HG03103 (cell line): Measurements from ENCODE around the gene LRP4.

Experiments
- ATAC-seq: cut with Tn5 transposase; IDR thresholded peaks from one replicate; pipeline ENCODE4 v1.9.1; 2021; ENCODE audit warnings: low read depth; ENCODE audit not compliant: unreplicated experiment

LRP4 gene

GRCh38 chr11:46896719-46897406 lies 21.5 kb downstream of the LRP4 start:
- ATAC-seq = no peak

- ATAC-seq = no peak
Observed at GRCh38 chr11:46895821-46896220, 22.5 kb downstream of the LRP4 start.

GRCh38 chr11:46894961-46895360 lies 23.4 kb downstream of the LRP4 start:
- no peak for ATAC-seq

GRCh38 chr11:46894506-46894905 lies 23.8 kb downstream of the LRP4 start:
- no peak for ATAC-seq

GRCh38 chr11:46892838-46893237 lies 25.5 kb downstream of the LRP4 start:
- ATAC-seq = no peak

GRCh38 chr11:46892109-46892508 lies 26.2 kb downstream of the LRP4 start:
- ATAC-seq = no peak

- ATAC-seq = no peak
Observed at GRCh38 chr11:46890665-46891064, 27.7 kb downstream of the LRP4 start.

GRCh38 chr11:46889689-46890475 lies 28.5 kb downstream of the LRP4 start:
- no peak for ATAC-seq

GRCh38 chr11:46889251-46889650 lies 29.1 kb downstream of the LRP4 start:
- ATAC-seq = no peak

- ATAC-seq = no peak
Observed at GRCh38 chr11:46888636-46889035, 29.7 kb downstream of the LRP4 start.

GRCh38 chr11:46886211-46886610 lies 32.1 kb downstream of the LRP4 start:
- ATAC-seq = no peak

- ATAC-seq = no peak
Observed at GRCh38 chr11:46879056-46879585, 39.2 kb downstream of the LRP4 start.

- no peak for ATAC-seq
Observed at GRCh38 chr11:46877580-46877979, 40.8 kb downstream of the LRP4 start.

GRCh38 chr11:46876471-46876870 lies 41.9 kb downstream of the LRP4 start:
- no peak for ATAC-seq

- no peak for ATAC-seq
Observed at GRCh38 chr11:46874586-46874985, 43.8 kb downstream of the LRP4 start.

- ATAC-seq = no peak
Observed at GRCh38 chr11:46868912-46869311, 49.4 kb downstream of the LRP4 start.

- ATAC-seq = no peak
Observed at GRCh38 chr11:46865340-46865739, 53.0 kb downstream of the LRP4 start.

GRCh38 chr11:46860218-46860617 lies 58.1 kb downstream of the LRP4 start:
- no peak for ATAC-seq

GRCh38 chr11:46858920-46859546 lies 59.3 kb downstream of the LRP4 start:
- no peak for ATAC-seq

- ATAC-seq = no peak
Observed at GRCh38 chr11:46857666-46858065, 60.7 kb downstream of the LRP4 start.

- ATAC-seq = no peak
Observed at GRCh38 chr11:46856605-46857343, 61.6 kb downstream of the LRP4 start.
